PC-9 (cell line): Measurements from ENCODE around the gene BCKDHA.

ENCODE experiments used
- CTCF ChIP-seq: fragments of 200-600 bp; sonication (generic); conservative IDR thresholded peaks from 2 replicates; pipeline ENCODE4 v1.6.1; 2017; ENCODE audit warnings: mixed run types, antibody characterized with exemption, mild to moderate bottlenecking, moderate library complexity
- EZH2 ChIP-seq: fragments of 200-600 bp; sonication (generic); IDR thresholded peaks from 2 replicates; pipeline ENCODE4 v1.8.0; 2017; ENCODE audit warnings: antibody characterized with exemption, low read depth

GRCh38 chr19:41411100-41411967 is 13.7 kb downstream of the BCKDHA start:
- TF ChIP-seq CTCF (no peak), EZH2 (no peak)
